ENCODE data around the gene SLC4A5. TPM values are rescaled to one million over a fixed set of nuclear protein-coding genes. Genes with fewer than 3 reads are reported as not detected.
A peak's percentile ranks its signal among the peaks of the same experiment; 100 is the strongest.

Gene SLC4A5
- total RNA-seq, 2 experiments from 2014 or later = 2.2 to 2.7 TPM

DNA sequence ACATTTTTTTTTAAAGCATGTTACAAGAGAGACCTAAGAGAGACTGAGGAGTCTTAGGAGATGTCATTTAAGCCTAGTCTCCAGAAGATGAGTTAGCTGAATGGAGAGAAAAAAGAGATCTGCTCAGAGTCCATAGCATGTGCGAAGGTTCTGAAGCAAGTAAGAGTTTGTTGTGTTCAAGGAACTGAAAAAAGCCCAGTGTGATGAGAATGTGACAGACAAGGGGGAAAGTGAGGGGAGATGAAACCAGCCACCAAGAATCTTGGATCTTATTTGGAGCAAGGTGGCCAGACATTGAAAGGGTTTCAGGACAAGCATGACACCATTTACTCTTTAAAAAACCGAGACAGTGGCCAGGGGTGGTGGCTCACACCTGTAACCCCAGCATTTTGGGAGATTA lies 159.3 kb downstream of the SLC4A5 start:
- peak overlapping the region; percentile 74 for H3K27ac Mint-ChIP-seq
- H3K36me3 Mint-ChIP-seq (ENCODE audit: low read depth) = no peaks in the 10 kb centered on the region
- POLR2A ChIA-PET = interaction anchor here (1.0 kb wide), 1 partner anchor 16 kb away, joined by 7 read pairs; no protein-coding TSS in a partner anchor
- DNase-seq (no peak), ATAC-seq (no peak)
- no peak overlapping the region for H3K4me3 Mint-ChIP-seq
- no peaks in the 10 kb centered on the region for H3K27me3 Mint-ChIP-seq
- intact Hi-C loops (cut with DNase I, micrococcal nuclease) = no loop called here
- CTCF ChIA-PET = interaction anchor here (0.5 to 0.9 kb wide), 2 partner anchors 360 to 404 kb away, joined by 3 to 4 read pairs; partner anchors contain the start of gene DUSP11
- H3K4me1 Mint-ChIP-seq = peaks cover 27% of the 10 kb centered on the region
- no peaks in the 10 kb centered on the region for H3K9me3 Mint-ChIP-seq (ENCODE audit: low read depth)

DNA sequence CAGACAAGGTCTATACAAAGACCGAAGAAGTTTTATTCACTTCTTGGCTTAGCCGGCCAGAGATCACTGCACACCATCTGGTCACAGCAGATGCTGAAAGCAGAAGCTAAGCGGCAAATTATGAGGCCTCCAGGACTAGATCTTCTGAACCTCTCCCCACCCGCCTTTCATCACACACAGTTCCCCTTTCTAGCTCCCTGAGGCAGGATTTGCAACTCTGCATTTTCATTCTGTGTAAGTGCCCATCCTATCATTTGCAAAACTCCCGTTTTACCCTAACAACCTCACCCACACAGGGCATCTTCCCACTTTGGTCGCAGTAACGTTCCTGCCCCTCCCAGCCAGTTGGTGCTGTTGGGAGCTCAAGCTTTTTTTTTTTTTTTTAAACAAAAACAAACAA lies 161.5 kb downstream of the SLC4A5 start:
- no peak overlapping the region for H3K27ac Mint-ChIP-seq

DNA sequence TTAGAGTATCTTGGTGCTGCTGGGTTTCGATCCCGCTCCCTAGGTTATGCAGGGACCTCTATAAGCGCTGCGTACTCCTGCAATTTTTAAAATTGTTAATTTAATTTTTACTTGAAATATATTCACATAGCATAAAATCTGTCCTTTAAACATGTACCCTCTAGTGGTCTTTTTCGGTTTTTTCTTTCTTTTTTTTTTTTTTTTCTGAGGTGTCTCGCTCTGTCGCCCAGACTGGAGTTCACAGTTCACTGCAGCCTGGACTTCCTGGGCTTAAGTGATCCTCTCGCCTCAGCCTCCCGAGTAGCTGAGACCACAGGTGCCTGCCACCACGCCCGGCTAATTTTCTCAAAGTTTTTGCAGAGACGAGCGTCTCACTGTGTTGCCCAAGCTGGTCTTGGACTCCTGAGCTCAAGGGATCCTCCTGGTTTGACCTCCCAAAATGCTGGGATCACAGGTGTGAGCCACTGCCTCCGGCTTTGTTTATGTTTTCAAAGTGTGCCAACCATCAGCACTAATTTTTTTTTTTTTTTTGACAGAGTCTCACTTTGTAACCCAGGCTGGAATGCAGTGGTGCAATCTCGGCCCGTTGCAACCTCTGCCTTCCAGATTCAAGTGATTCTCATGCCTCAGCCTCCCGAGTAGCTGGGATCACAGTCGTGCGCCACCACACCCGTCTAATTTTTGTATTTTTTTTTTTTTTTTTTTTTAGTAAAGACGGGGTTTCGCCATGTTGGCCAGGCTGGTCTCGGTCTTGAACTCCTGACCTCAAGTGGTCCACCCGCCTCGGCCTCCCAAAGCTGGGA lies 164.0 kb downstream of the SLC4A5 start:
- peak overlapping the region; percentile 82 for H3K4me3 Mint-ChIP-seq
- H3K27me3 Mint-ChIP-seq = no peaks in the 10 kb centered on the region
- H3K4me1 Mint-ChIP-seq = peaks cover 43% of the 10 kb centered on the region
- ATAC-seq = peak; percentile 40
- peak overlapping the region; percentile 86 for H3K27ac Mint-ChIP-seq
- CTCF ChIA-PET = interaction anchor here (0.6 to 3.1 kb wide), 18 partner anchors 10 to 400 kb away, joined by 3 to 19 read pairs (median 6); partner anchors contain the start of genes DUSP11, MTHFD2 and STAMBP
- POLR2A ChIA-PET = interaction anchor here (0.6 to 2.6 kb wide), 19 partner anchors 10 to 442 kb away, joined by 3 to 32 read pairs (median 4); partner anchors contain the start of genes BOLA3, MTHFD2, TPRKB and WBP1
- H3K36me3 Mint-ChIP-seq (ENCODE audit: low read depth) = peaks cover 18% of the 10 kb centered on the region
- H3K9me3 Mint-ChIP-seq (ENCODE audit: low read depth) = no peaks in the 10 kb centered on the region
- DNase-seq = peak; percentile 27
- intact Hi-C loops (cut with DNase I, micrococcal nuclease) = loop anchor here (2.0 to 10.0 kb wide), 4 partner anchors 32 to 946 kb away; partner anchors contain the start of genes ALMS1 (in 1 of the 2), BOLA3 (in 1 of the 2), PRADC1 (in 1 of the 2) and STAMBP (in 1 of the 2)

More for the DNA sequence above, 161.5 kb downstream of the SLC4A5 start:
- intact Hi-C loops (cut with DNase I, micrococcal nuclease) = no loop called here
- Mint-ChIP-seq H3K4me1 (peaks cover 33% of the 10 kb centered on the region), H3K27me3 (no peaks in the 10 kb centered on the region), H3K9me3 (ENCODE audit: low read depth) (no peaks in the 10 kb centered on the region), H3K36me3 (ENCODE audit: low read depth) (peaks cover 6% of the 10 kb centered on the region), H3K4me3 (no peak overlapping the region)
- ChIA-PET CTCF (interaction anchor here (0.7 to 1.3 kb wide), 6 partner anchors 9 to 361 kb away, joined by 3 to 4 read pairs (median 3); no protein-coding TSS in a partner anchor), POLR2A (interaction anchor here (0.5 to 1.2 kb wide), 3 partner anchors 17 to 19 kb away, joined by 3 to 8 read pairs (median 3); no protein-coding TSS in a partner anchor)
- DNase-seq = no peak
- ATAC-seq = no peak

DNA sequence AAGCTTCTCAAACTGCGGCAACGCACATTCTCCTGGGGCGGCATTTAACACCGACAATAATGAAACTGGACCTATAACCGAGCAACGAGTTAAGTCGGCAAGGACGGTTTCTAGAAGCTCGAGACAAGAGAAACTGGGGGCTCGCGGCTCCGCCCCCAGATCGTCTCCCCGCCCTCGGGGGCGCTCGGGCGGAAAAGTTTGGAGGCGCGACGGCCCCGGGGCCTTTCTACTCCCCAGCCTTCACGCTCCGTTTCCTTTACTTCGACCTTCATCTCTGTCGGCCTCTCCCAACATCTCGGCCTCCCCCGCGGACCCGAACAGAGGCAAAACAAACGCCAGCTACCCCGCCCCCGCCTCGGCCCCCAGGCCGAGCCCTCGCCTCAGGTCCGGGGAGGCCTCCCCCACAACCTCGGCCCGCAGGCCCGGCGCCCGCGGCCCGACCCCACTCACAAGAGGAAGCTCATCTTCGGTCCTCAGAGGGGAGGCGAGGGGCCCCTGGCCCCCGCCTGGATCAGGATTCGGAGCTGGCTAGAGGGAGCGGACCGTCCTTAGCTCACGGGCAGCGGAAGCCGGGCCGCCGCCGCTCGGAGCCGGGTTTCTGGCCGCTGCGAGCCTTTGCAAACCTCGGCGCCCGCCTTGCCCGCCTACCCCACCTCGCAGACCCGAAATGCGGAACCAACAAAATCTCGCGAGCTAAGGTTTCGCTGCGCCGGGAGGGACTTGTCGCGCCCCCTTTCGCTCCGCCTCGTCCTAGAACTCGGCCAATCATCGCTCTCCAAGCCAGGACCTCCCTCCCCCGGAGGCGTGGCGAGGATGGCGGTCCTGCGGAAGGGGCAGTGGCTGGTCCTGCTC lies 164.8 kb downstream of the SLC4A5 start, which contains the start of gene MOB1A:
MOB1A (minus strand) TSS at position 669 of the 852 bp plus-strand sequence; CDS start at position 464, 205 bp downstream.
- ATAC-seq (peak; percentile 95), DNase-seq (peak; percentile 99)
- ChIA-PET CTCF (interaction anchor here (0.5 to 3.1 kb wide), 28 partner anchors 9 to 1035 kb away, joined by 3 to 19 read pairs (median 4); partner anchors contain the start of genes DUSP11, MTHFD2 and STAMBP), POLR2A (interaction anchor here (0.6 to 2.6 kb wide), 24 partner anchors 9 to 441 kb away, joined by 3 to 32 read pairs (median 4); partner anchors contain the start of genes BOLA3, MTHFD2, STAMBP and TPRKB)
- Mint-ChIP-seq H3K27ac (peak within 1 kb of the TSS; percentile 87), H3K4me1 (peaks cover 42% of the 10 kb centered on the region), H3K27me3 (no peaks in the 10 kb centered on the region), H3K9me3 (ENCODE audit: low read depth) (no peaks in the 10 kb centered on the region), H3K4me3 (peak within 1 kb of the TSS; percentile 82), H3K36me3 (ENCODE audit: low read depth) (peaks cover 18% of the 10 kb centered on the region)
- intact Hi-C loops (cut with DNase I, micrococcal nuclease) = loop anchor here (1.0 to 10.0 kb wide), 12 partner anchors 20 to 946 kb away; partner anchors contain the start of genes MTHFD2 (in 2 of the 2), STAMBP (in 2 of the 2), ALMS1 (in 1 of the 2) and BOLA3 (in 1 of the 2)

DNA sequence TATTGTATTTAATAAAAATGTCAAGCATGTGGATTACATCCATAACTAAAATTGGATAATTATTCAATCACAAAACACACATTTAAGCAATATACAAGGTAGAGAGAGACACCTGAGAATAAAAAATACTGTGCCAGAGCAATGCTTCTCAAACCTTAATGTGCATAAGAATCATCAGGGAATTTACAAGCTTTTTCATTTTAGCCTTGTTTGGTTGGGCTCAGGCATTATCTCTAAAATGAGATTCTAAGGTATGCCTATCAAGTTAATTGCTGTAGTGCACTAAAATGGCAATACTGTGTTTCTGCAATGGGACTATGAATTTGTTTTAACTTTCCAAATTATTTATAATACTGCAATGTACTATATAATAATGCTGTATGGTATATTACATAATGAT lies 165.5 kb downstream of the SLC4A5 start:
- peak overlapping the region; percentile 87 for H3K27ac Mint-ChIP-seq
- no peak for ATAC-seq
- ChIA-PET CTCF (interaction anchor here (0.9 to 3.1 kb wide), 10 partner anchors 11 to 355 kb away, joined by 3 to 19 read pairs (median 8); partner anchors contain the start of genes MTHFD2 and STAMBP), POLR2A (interaction anchor here (0.7 to 2.6 kb wide), 9 partner anchors 9 to 349 kb away, joined by 3 to 32 read pairs (median 5); partner anchors contain the start of genes MTHFD2 and STAMBP)
- intact Hi-C loops (cut with DNase I, micrococcal nuclease) = loop anchor here (1.0 to 10.0 kb wide), 12 partner anchors 21 to 945 kb away; partner anchors contain the start of genes MTHFD2 (in 2 of the 2), STAMBP (in 2 of the 2), ALMS1 (in 1 of the 2) and BOLA3 (in 1 of the 2)
- peak overlapping the region; percentile 82 for H3K4me3 Mint-ChIP-seq
- H3K4me1 Mint-ChIP-seq = peaks cover 47% of the 10 kb centered on the region
- no peak for DNase-seq
- no peaks in the 10 kb centered on the region for H3K9me3 Mint-ChIP-seq (ENCODE audit: low read depth)
- H3K27me3 Mint-ChIP-seq = no peaks in the 10 kb centered on the region
- peaks cover 18% of the 10 kb centered on the region for H3K36me3 Mint-ChIP-seq (ENCODE audit: low read depth)

DNA sequence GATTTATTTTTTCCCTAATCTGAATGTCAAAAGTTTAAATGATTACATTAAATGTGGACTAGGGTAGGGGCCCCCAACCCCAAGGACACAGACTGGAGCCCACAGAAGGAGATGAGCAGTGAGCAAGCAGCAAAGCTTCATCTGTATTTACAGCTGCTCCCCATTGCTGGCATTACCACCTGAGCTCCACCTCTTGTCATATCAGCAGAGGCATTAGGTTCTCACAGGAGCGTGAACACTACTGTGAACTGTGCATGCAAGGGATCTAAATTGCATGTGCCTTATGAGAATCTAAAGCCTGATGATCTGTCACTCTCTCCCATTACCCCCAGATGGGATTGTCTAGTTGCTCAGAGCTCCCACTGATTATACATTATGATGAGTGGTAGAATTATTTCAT lies 168.3 kb downstream of the SLC4A5 start:
- DNase-seq (no peak), ATAC-seq (no peak)
- intact Hi-C loops (cut with DNase I, micrococcal nuclease) = loop anchor here (5.0 to 10.0 kb wide), 3 partner anchors 32 to 788 kb away; partner anchors contain the start of genes ALMS1 (in 1 of the 2) and STAMBP (in 1 of the 2)
- Mint-ChIP-seq H3K9me3 (ENCODE audit: low read depth) (no peaks in the 10 kb centered on the region), H3K4me1 (peaks cover 46% of the 10 kb centered on the region), H3K27me3 (no peaks in the 10 kb centered on the region), H3K27ac (peak overlapping the region; percentile 51), H3K4me3 (no peak overlapping the region), H3K36me3 (ENCODE audit: low read depth) (peaks cover 32% of the 10 kb centered on the region)
- ChIA-PET CTCF (interaction anchor here (0.7 to 1.4 kb wide), 5 partner anchors 8 to 351 kb away, joined by 3 to 4 read pairs (median 3); no protein-coding TSS in a partner anchor), POLR2A (no interaction called here)

DNA sequence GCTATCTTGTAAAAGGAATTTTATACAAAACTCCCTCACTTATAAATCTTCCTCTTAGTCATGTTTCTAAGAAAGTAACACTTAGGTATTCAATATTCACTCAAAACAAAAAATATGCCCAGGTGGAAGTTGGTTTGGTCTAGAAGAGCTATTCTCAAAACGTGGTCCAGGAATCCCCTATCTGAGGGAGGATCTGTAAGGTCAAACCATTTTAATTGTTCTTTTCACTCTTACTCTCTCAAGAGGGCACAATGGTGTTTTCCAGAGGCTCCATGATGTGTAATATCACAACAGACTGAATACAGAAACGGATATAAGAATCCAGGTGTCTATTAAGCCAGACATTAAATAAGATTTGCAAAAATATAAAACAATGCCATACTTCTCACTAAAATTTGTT lies 174.5 kb downstream of the SLC4A5 start:
- intact Hi-C loops (cut with DNase I, micrococcal nuclease) = loop anchor here in 1 of 2 experiments (5.0 kb wide), 1 partner anchor 34 kb away; no protein-coding TSS in a partner anchor
- ChIA-PET CTCF (interaction anchor here (0.5 to 1.8 kb wide), 7 partner anchors 10 to 346 kb away, joined by 3 to 9 read pairs (median 3); partner anchors contain the start of gene MOB1A), POLR2A (interaction anchor here (0.5 to 1.7 kb wide), 2 partner anchors 10 to 49 kb away, joined by 3 to 6 read pairs; partner anchors contain the start of gene MOB1A)
- Mint-ChIP-seq H3K9me3 (ENCODE audit: low read depth) (no peaks in the 10 kb centered on the region), H3K36me3 (ENCODE audit: low read depth) (peaks cover 52% of the 10 kb centered on the region), H3K4me3 (no peak overlapping the region), H3K27me3 (no peaks in the 10 kb centered on the region), H3K27ac (peak overlapping the region; percentile 59), H3K4me1 (peaks cover 21% of the 10 kb centered on the region)
- no peak for DNase-seq
- ATAC-seq = peak; percentile 74

Other genes with a start within 250 kb of the SLC4A5 start
- gene BOLA3, start 195.5 kb downstream of the SLC4A5 start, total RNA-seq = 100 to 1,000 TPM; 119 to 130 TPM
- gene MOB1A, start 164.5 kb downstream of the SLC4A5 start, total RNA-seq = 100 to 1,000 TPM in 1 of 2 experiments, 10 to 100 TPM in 1; 96.6 to 149 TPM
- gene MTHFD2, start 144.8 kb downstream of the SLC4A5 start, total RNA-seq = 100 to 1,000 TPM; 411 to 453 TPM
- 100 to 1,000 TPM in 1 of 2 experiments, 10 to 100 TPM in 1; 78.1 to 132 TPM for gene DCTN1, start 36.9 kb upstream of the SLC4A5 start, total RNA-seq
- gene C2orf81, start 78.2 kb upstream of the SLC4A5 start, total RNA-seq = 1 to 10 TPM; 4.5 to 4.9 TPM
- gene WDR54, start 78.3 kb upstream of the SLC4A5 start, total RNA-seq = 100 to 1,000 TPM; 103 to 119 TPM
- 1 to 10 TPM; 1.8 to 2.5 TPM for gene RTKN, start 98.5 kb upstream of the SLC4A5 start, total RNA-seq
- gene INO80B, start 111.7 kb upstream of the SLC4A5 start, total RNA-seq = 10 to 100 TPM; 24.2 to 25.6 TPM
- 10 to 100 TPM; 24.9 to 30.2 TPM for gene WBP1, start 115.0 kb upstream of the SLC4A5 start, total RNA-seq
- 10 to 100 TPM; 44.2 to 48.9 TPM for gene MOGS, start 122.0 kb upstream of the SLC4A5 start, total RNA-seq
- gene MRPL53, start 129.3 kb upstream of the SLC4A5 start, total RNA-seq = 10 to 100 TPM; 87.4 to 88.5 TPM
- 10 to 100 TPM in 1 of 2 experiments, 1 to 10 TPM in 1; 9.7 to 13.2 TPM for gene CCDC142, start 139.6 kb upstream of the SLC4A5 start, total RNA-seq
- 10 to 100 TPM; 24.0 to 24.6 TPM for gene TTC31, start 139.7 kb upstream of the SLC4A5 start, total RNA-seq
- gene LBX2, start 156.2 kb upstream of the SLC4A5 start, total RNA-seq = under 1 TPM in 1 of 2 experiments, not detected in 1; 0.28 TPM
- gene PCGF1, start 164.3 kb upstream of the SLC4A5 start, total RNA-seq = 10 to 100 TPM; 21.7 to 28.7 TPM
- gene TLX2, start 171.0 kb upstream of the SLC4A5 start, total RNA-seq = under 1 TPM; 0.18 to 0.21 TPM
- under 1 TPM; 0.40 to 0.41 TPM for gene DQX1, start 182.8 kb upstream of the SLC4A5 start, total RNA-seq
- 100 to 1,000 TPM in 1 of 2 experiments, 10 to 100 TPM in 1; 92.0 to 122 TPM for gene AUP1, start 186.3 kb upstream of the SLC4A5 start, total RNA-seq
- gene HTRA2, start 186.5 kb upstream of the SLC4A5 start, total RNA-seq = 10 to 100 TPM; 43.5 to 47.7 TPM
- under 1 TPM; 0.86 to 0.96 TPM for gene LOXL3, start 210.5 kb upstream of the SLC4A5 start, total RNA-seq
- gene DOK1, start 211.3 kb upstream of the SLC4A5 start, total RNA-seq = 10 to 100 TPM; 17.2 to 17.9 TPM

Measured in activated CD4-positive, alpha-beta T cell treated with anti-CD3 and anti-CD28 coated beads for 36 hours (primary cell).